Activated CD4-positive, alpha-beta T cell treated with anti-CD3 and anti-CD28 coated beads, Interleukin-2, amount 50 U/mL, for 48 hours (primary cell): ENCODE measurements around the gene KLHL4.
"Not testable (repeated sequence)": the region's sequence is repeated elsewhere in the genome, so short reads cannot be mapped to it uniquely, and the experiment has no call there.

Experiments used
- DNase-seq, 2 experiments: peaks; one replicate each; pipeline ENCODE4 v3.0.0-alpha.2; 2020

The KLHL4 gene

GRCh38 chrX:87517571-87518141 is at the start of gene KLHL4:
TSS of gene KLHL4 (plus strand) at chrX:87517802. CDS start at chrX:87517894, 92 bp downstream.
- no peak for DNase-seq

GRCh38 chrX:87468941-87469340 is 48.7 kb upstream of the KLHL4 start:
- DNase-seq = no peak

GRCh38 chrX:87475793-87476192 is 41.8 kb upstream of the KLHL4 start:
- no peak for DNase-seq

GRCh38 chrX:87478703-87479102 is 38.9 kb upstream of the KLHL4 start:
- DNase-seq = not testable (repeated sequence)

- no peak for DNase-seq
These were observed 28.5 kb upstream of the KLHL4 start for GRCh38 chrX:87489071-87489470.

- no peak for DNase-seq
These were observed 1.8 kb upstream of the KLHL4 start for GRCh38 chrX:87515836-87516235.

GRCh38 chrX:87516717-87517121 is 883 bp upstream of the KLHL4 start:
- DNase-seq = no peak

- no peak for DNase-seq
These were observed 902 bp downstream of the KLHL4 start for GRCh38 chrX:87518504-87518903.

GRCh38 chrX:87525771-87526229 is 8.2 kb downstream of the KLHL4 start:
- DNase-seq = no peak

GRCh38 chrX:87526281-87526680 is 8.7 kb downstream of the KLHL4 start:
- no peak for DNase-seq

GRCh38 chrX:87528487-87528886 is 10.9 kb downstream of the KLHL4 start:
- DNase-seq = no peak

- DNase-seq = no peak
These were observed 54.4 kb downstream of the KLHL4 start for GRCh38 chrX:87571964-87572363.

GRCh38 chrX:87572901-87573300 is 55.3 kb downstream of the KLHL4 start:
- DNase-seq = no peak

- DNase-seq = no peak
These were observed 61.4 kb downstream of the KLHL4 start for GRCh38 chrX:87578978-87579377.

- DNase-seq = no peak
These were observed 63.3 kb downstream of the KLHL4 start for GRCh38 chrX:87580862-87581261.

GRCh38 chrX:87582453-87582852 is 64.9 kb downstream of the KLHL4 start:
- DNase-seq = no peak

- DNase-seq = no peak
These were observed 66.1 kb downstream of the KLHL4 start for GRCh38 chrX:87583679-87584078.

- DNase-seq = no peak
These were observed 98.8 kb downstream of the KLHL4 start for GRCh38 chrX:87616371-87616770.

GRCh38 chrX:87621697-87622096 is 104.1 kb downstream of the KLHL4 start:
- DNase-seq = no peak

GRCh38 chrX:87626996-87627395 is 109.4 kb downstream of the KLHL4 start:
- no peak for DNase-seq

GRCh38 chrX:87634361-87634760 is 116.8 kb downstream of the KLHL4 start:
- DNase-seq = no peak

- no peak for DNase-seq
These were observed 118.9 kb downstream of the KLHL4 start for GRCh38 chrX:87636533-87636932.

GRCh38 chrX:87641439-87641838 is 123.8 kb downstream of the KLHL4 start:
- DNase-seq = not testable (repeated sequence)

- DNase-seq = no peak
These were observed 144.2 kb downstream of the KLHL4 start for GRCh38 chrX:87661761-87662160.

- no peak for DNase-seq
These were observed 145.8 kb downstream of the KLHL4 start for GRCh38 chrX:87663421-87663820.
